Gastrocnemius medialis (tissue), 4 donors: ENCODE data around the gene PPEF1. TPM values are rescaled to one million over a fixed set of nuclear protein-coding genes. Genes with fewer than 3 reads are reported as not detected.

ENCODE experiments used
- ATAC-seq, 2 donors: fragments of 150-250 bp; one replicate each; pipeline ENCODE4 v1.9.1; 2016
- DNase-seq, 2 donors: peaks; one replicate each; pipeline ENCODE4 v3.0.0-alpha.2; 2019
- H3K27ac ChIP-seq, 4 donors: fragments of 200-600 bp; sonication (generic); 1 replicate in 1 of 4; 2 replicates in 3 of 4; pipeline ENCODE4 v1.5.1; 2016 to 2018; ENCODE audit warnings: mild to moderate bottlenecking in 2 of 4, moderate library complexity in 1 of 4
- H3K27me3 ChIP-seq, 3 donors: fragments of 200-600 bp; sonication (generic) in 2 of 3; 1 replicate in 1 of 3; 2 replicates in 2 of 3; pipeline versions ENCODE4 v1.5.1 to v1.6.0; 2016 to 2019; ENCODE audit warnings: mild to moderate bottlenecking in 1 of 3, moderate library complexity in 1 of 3
- H3K36me3 ChIP-seq, 2 donors: fragments of 200-600 bp; sonication (generic) in 1 of 2; one replicate each; pipeline ENCODE4 v1.5.1; 2017 to 2018
- H3K4me1 ChIP-seq, 2 donors: fragments of 200-600 bp; sonication (generic) in 1 of 2; one replicate each; pipeline ENCODE4 v1.5.1; 2016 to 2017; ENCODE audit warnings: mild to moderate bottlenecking in 2 of 2
- H3K4me3 ChIP-seq, 4 donors: fragments of 200-600 bp; sonication (generic) in 3 of 4; 1 replicate in 1 of 4; 2 replicates in 3 of 4; pipeline ENCODE4 v1.5.1; 2016 to 2019; ENCODE audit warnings: mild to moderate bottlenecking in 2 of 4
- H3K9me3 ChIP-seq, 3 donors: fragments of 200-600 bp; sonication (generic) in 2 of 3; 1 replicate in 1 of 3; 2 replicates in 2 of 3; pipeline ENCODE4 v1.5.1; 2016 to 2019
- POLR2A ChIP-seq, 2 donors: fragments of 450-650 bp; IDR thresholded peaks; one replicate each; pipeline ENCODE4 v1.6.1; 2017; ENCODE audit warnings: antibody characterized with exemption in 2 of 2, mild to moderate bottlenecking in 2 of 2, moderate library complexity in 2 of 2
- in situ Hi-C, 4 donors: fragments of 200-750 bp; cut with MboI; loops; one replicate each; pipeline versions ENCODE4 v1.15.0 to v1.8.0; 2017; ENCODE audit warnings: low sequenced_read_pairs in 4 of 4
- intact Hi-C: fragments of 100-400 bp; cut with DNase I; formaldehyde crosslinking; loops from one replicate; pipeline ENCODE4 v1.15.1; 2023; ENCODE audit warnings: low total_unique reads
- total RNA-seq, 4 donors: library from RNA; depleted of rRNA; stranded (reverse); fragments of >200 nt; gene quantifications; one replicate each; pipeline versions ENCODE4 v1.1.0 to v1.2.3, GENCODE V29; 2016
- TF ChIP-seq, protein P1 (sequence below), 5 experiments: fragments of 450-650 bp in 3 of 5; fragments of 200-600 bp in 2 of 5; sonication (generic) in 2 of 5; IDR thresholded peaks in 4 of 5; conservative IDR thresholded peaks in 1 of 5; 1 replicate in 4 of 5; 2 replicates in 1 of 5; pipeline ENCODE4 v1.5.1; 2016 to 2019; ENCODE audit warnings: antibody characterized with exemption in 5 of 5, mild to moderate bottlenecking in 3 of 5, moderate library complexity in 3 of 5

The PPEF1 gene
- total RNA-seq, 4 donors from 2014 or later: 1.8 TPM; not detected in 3

DNA sequence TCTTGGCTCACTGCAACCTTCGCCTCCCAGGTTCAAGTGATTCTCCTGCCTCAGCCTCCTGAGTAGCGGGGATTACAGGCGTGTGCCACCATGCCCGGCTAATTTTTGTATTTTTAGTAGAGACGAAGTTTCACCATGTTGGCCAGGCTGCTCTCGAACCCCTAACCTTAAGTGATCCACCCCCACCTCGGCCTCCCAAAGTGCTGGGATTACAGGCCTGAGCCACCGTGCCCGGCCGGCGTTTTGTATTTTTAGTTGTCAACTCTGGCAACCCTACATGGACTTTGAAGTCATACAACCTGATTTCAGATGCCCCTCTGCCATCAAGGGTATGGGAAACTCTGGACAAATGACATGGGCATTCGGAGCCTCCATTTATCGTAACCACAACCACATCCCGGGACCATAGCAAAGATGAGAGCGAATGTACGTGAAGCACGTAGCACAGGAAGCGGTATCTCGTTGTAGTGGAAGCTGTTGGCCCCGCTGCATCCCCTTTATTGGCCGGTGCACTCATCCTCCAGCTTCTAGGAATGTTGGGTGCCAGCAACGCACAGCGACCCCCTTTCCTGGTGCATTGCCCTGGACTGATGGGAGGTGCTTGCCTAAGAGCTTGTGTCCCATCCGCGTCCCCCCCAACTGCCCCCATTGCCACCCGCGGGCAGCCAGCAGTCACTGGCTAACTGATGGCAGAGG, 167.3 kb downstream of the PPEF1 start:
- Histone ChIP-seq H3K9me3 (no peaks in the 10 kb centered on the region), H3K36me3 (no peaks in the 10 kb centered on the region), H3K27me3 (no peaks in the 10 kb centered on the region), H3K4me1 (peaks cover 15 to 17% of the 10 kb centered on the region in 2 donors), H3K27ac (no peak overlapping the region), H3K4me3 (no peak overlapping the region)
- TF ChIP-seq, protein P1, sequence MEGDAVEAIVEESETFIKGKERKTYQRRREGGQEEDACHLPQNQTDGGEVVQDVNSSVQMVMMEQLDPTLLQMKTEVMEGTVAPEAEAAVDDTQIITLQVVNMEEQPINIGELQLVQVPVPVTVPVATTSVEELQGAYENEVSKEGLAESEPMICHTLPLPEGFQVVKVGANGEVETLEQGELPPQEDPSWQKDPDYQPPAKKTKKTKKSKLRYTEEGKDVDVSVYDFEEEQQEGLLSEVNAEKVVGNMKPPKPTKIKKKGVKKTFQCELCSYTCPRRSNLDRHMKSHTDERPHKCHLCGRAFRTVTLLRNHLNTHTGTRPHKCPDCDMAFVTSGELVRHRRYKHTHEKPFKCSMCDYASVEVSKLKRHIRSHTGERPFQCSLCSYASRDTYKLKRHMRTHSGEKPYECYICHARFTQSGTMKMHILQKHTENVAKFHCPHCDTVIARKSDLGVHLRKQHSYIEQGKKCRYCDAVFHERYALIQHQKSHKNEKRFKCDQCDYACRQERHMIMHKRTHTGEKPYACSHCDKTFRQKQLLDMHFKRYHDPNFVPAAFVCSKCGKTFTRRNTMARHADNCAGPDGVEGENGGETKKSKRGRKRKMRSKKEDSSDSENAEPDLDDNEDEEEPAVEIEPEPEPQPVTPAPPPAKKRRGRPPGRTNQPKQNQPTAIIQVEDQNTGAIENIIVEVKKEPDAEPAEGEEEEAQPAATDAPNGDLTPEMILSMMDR (IDR thresholded peaks at IDR 0.05 in 4 of 5, conservative IDR thresholded peaks at IDR 0.05 in 1 of 5): no peak
- TF ChIP-seq POLR2A (IDR thresholded peaks at IDR 0.05): no peak
- no peak for ATAC-seq
- intact Hi-C loops: loop anchor here (5.0 kb wide), 1 partner anchor 42 kb away; no protein-coding TSS in a partner anchor
- DNase-seq: no peak
- in situ Hi-C loops: loop anchor here in 3 of 4 donors (25.0 kb wide), 3 partner anchors 112 to 463 kb away; partner anchors contain the start of gene PDHA1 (in 1 of the 3)

DNA sequence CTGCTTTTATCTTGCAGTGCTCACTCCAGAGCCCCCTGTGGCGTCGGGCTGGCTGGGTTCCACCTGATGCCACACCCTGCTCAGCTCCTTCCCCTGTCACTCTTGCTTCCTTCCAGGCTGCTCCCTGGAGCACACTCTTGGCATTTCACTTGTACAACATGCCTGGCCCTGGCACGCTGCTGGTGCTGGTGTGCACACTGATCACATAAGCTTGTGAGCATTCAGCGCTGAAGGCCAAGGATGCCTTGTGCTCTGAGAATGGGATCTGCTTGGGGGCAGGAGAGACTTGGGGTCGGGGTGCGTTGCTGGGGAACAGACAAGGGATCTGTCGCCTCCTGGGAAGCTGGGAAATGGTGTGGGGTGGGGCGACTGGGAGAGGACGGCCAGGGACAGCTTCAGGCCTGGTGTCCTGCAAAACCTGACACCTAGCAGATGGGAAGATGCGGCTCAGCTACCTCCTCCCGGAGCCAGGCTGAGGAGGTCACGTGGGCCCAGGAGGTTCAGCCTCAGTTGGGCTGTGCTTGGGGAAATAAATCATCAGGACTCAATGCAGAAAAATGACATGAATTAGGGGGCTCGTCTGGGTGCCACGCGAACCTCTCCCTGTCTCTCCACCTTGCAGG, 167.9 kb downstream of the PPEF1 start:
- no peak for DNase-seq
- in situ Hi-C loops: loop anchor here in 3 of 4 donors (25.0 kb wide), 2 partner anchors 188 to 462 kb away; partner anchors contain the start of gene PDHA1 (in 1 of the 3)
- no peaks in the 10 kb centered on the region for H3K36me3 ChIP-seq
- H3K27me3 ChIP-seq: no peaks in the 10 kb centered on the region
- no peaks in the 10 kb centered on the region for H3K9me3 ChIP-seq
- intact Hi-C loops: no loop called here
- H3K4me1 ChIP-seq: peaks cover 15 to 17% of the 10 kb centered on the region in 2 donors
- TF ChIP-seq, protein P1 (IDR thresholded peaks at IDR 0.05 in 4 of 5, conservative IDR thresholded peaks at IDR 0.05 in 1 of 5): no peak
- TF ChIP-seq POLR2A (IDR thresholded peaks at IDR 0.05): no peak
- H3K27ac ChIP-seq: no peak overlapping the region
- ATAC-seq: no peak
- no peak overlapping the region for H3K4me3 ChIP-seq

DNA sequence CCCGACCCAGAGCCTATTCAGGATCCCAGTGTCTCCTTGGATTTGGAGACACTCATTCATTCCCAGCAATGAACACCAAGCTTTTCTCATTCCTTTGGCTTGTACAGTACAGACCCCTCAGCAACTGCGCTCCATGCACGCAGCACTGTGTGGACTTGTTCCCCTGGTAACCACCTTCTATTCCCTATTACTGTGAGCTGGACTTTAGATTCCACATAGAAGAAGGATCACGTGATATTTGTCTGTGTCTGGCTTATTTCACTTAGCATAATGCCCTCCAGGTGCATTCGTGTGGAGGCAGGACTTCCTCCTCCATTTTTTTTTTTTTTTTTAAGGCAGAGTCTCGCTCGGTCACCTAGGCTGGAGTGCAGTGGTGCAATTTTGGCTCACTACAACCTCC, 170.0 kb downstream of the PPEF1 start:
- no peaks in the 10 kb centered on the region for H3K36me3 ChIP-seq
- H3K4me1 ChIP-seq: peaks cover 5 to 8% of the 10 kb centered on the region in 2 donors
- no peaks in the 10 kb centered on the region for H3K9me3 ChIP-seq
- no peak overlapping the region for H3K4me3 ChIP-seq
- ATAC-seq (no peak), DNase-seq (no peak)
- TF ChIP-seq, protein P1 (IDR thresholded peaks at IDR 0.05 in 4 of 5, conservative IDR thresholded peaks at IDR 0.05 in 1 of 5): no peak
- no peak for TF ChIP-seq POLR2A (IDR thresholded peaks at IDR 0.05)
- H3K27ac ChIP-seq: no peak overlapping the region
- intact Hi-C loops: no loop called here
- no peaks in the 10 kb centered on the region for H3K27me3 ChIP-seq
- in situ Hi-C loops: loop anchor here in 3 of 4 donors (25.0 kb wide), 2 partner anchors 190 to 460 kb away; partner anchors contain the start of gene PDHA1 (in 1 of the 3)

Other genes with a start within 250 kb of the PPEF1 start
- gene RS1, start 35.5 kb upstream of the PPEF1 start, total RNA-seq: not detected